Neuronal stem cell (in vitro differentiated cells): Measurements from ENCODE around the gene TMEM163.
A peak's percentile ranks its signal among the peaks of the same experiment; 100 is the strongest.

Source experiments
- DNase-seq: peaks from one replicate; pipeline ENCODE4 v3.0.0-alpha.2; 2013; ENCODE audit warnings: low spot score
- H2AFZ ChIP-seq: one replicate; pipeline ENCODE4 v1.6.1; 2013; ENCODE audit warnings: mild to moderate bottlenecking, low read length, inconsistent platforms
- H2AK5ac ChIP-seq: 2 replicates; pipeline ENCODE4 v1.6.1; 2013; ENCODE audit warnings: low read depth, mild to moderate bottlenecking, inconsistent platforms, low read length, moderate library complexity, mixed read lengths
- H2BK120ac ChIP-seq: 2 replicates; pipeline ENCODE4 v1.6.1; 2013; ENCODE audit warnings: low read depth, mild to moderate bottlenecking, inconsistent platforms, low read length, moderate library complexity, mixed read lengths
- H2BK12ac ChIP-seq: one replicate; pipeline ENCODE4 v1.6.1; 2013; ENCODE audit warnings: low read length, inconsistent platforms
- H2BK15ac ChIP-seq: 2 replicates; pipeline ENCODE4 v1.6.1; 2013; ENCODE audit warnings: mild to moderate bottlenecking, low read length, inconsistent platforms, mixed read lengths
- H2BK5ac ChIP-seq: one replicate; pipeline ENCODE4 v1.6.1; 2013; ENCODE audit warnings: inconsistent platforms, mild to moderate bottlenecking, low read length, moderate library complexity
- H3K14ac ChIP-seq: one replicate; pipeline ENCODE4 v1.6.1; 2013; ENCODE audit warnings: low read length, inconsistent platforms
- H3K18ac ChIP-seq: 2 replicates; pipeline ENCODE4 v1.6.1; 2013; ENCODE audit warnings: low read length, inconsistent platforms
- H3K23ac ChIP-seq: 2 replicates; pipeline ENCODE4 v1.6.1; 2013; ENCODE audit warnings: low read depth, mild to moderate bottlenecking, mixed read lengths, low read length, inconsistent platforms; ENCODE audit not compliant: poor library complexity
- H3K27ac ChIP-seq: replicated peaks from 3 replicates; pipeline ENCODE4 v1.5.1; 2013; ENCODE audit warnings: low read length, inconsistent platforms
- H3K27me3 ChIP-seq, 3 experiments: 2 replicates each; pipeline ENCODE4 v1.6.1; 2013; ENCODE audit warnings: low read length in 3 of 3, mild to moderate bottlenecking in 2 of 3, inconsistent platforms in 1 of 3, low read depth in 1 of 3, mixed read lengths in 1 of 3, moderate library complexity in 1 of 3; ENCODE audit not compliant: control insufficient read depth in 3 of 3, insufficient read depth in 3 of 3
- H3K36me3 ChIP-seq, 2 donors: replicated peaks in 1 of 2; 2 replicates each; pipeline ENCODE4 v1.6.1; 2013; ENCODE audit warnings: low read length in 2 of 2; ENCODE audit not compliant: control insufficient read depth in 2 of 2, insufficient read depth in 2 of 2
- H3K4ac ChIP-seq: 2 replicates; pipeline ENCODE4 v1.6.1; 2013; ENCODE audit warnings: inconsistent platforms, mild to moderate bottlenecking, low read length, moderate library complexity
- H3K4me1 ChIP-seq, 2 donors: 1 replicate in 1 of 2; 2 replicates in 1 of 2; pipeline ENCODE4 v1.6.1; 2013; ENCODE audit warnings: low read length in 2 of 2, low read depth in 1 of 2; ENCODE audit not compliant: control insufficient read depth in 2 of 2, insufficient read depth in 1 of 2
- H3K4me2 ChIP-seq: one replicate; pipeline ENCODE4 v1.6.1; 2013; ENCODE audit warnings: mild to moderate bottlenecking, low read length, inconsistent platforms; ENCODE audit not compliant: insufficient read depth, poor library complexity, severe bottlenecking
- H3K4me3 ChIP-seq, 2 donors: 2 replicates each; pipeline ENCODE4 v1.5.1; 2013; ENCODE audit warnings: low read length in 2 of 2, mild to moderate bottlenecking in 2 of 2, inconsistent platforms in 1 of 2, moderate library complexity in 1 of 2
- H3K79me1 ChIP-seq: one replicate; pipeline ENCODE4 v1.6.1; 2013; ENCODE audit warnings: low read depth, mild to moderate bottlenecking, inconsistent platforms, low read length, moderate library complexity
- H3K9ac ChIP-seq: one replicate; pipeline ENCODE4 v1.6.1; 2013; ENCODE audit warnings: mild to moderate bottlenecking, low read depth, low read length, inconsistent platforms; ENCODE audit not compliant: poor library complexity
- H3K9me3 ChIP-seq, 2 donors: replicated peaks in 1 of 2; 2 replicates each; pipeline versions ENCODE3 to v1.6.1; 2013; ENCODE audit warnings: low read length in 2 of 2, mild to moderate bottlenecking in 2 of 2, inconsistent platforms in 1 of 2, low read depth in 1 of 2, mixed read lengths in 1 of 2, moderate library complexity in 1 of 2; ENCODE audit not compliant: control insufficient read depth in 2 of 2, insufficient read depth in 1 of 2
- H4K8ac ChIP-seq: one replicate; pipeline ENCODE4 v1.6.1; 2013; ENCODE audit warnings: low read depth, mild to moderate bottlenecking, inconsistent platforms, low read length, moderate library complexity
- H4K91ac ChIP-seq: one replicate; pipeline ENCODE4 v1.6.1; 2013; ENCODE audit warnings: low read length, low read depth, mild to moderate bottlenecking, inconsistent platforms; ENCODE audit not compliant: poor library complexity
- WGBS, 2 donors: extraction: QIAGEN DNeasy Blood & Tissue Kit; methylation state at CpG; one replicate each; pipeline ENCODE4 v1.1.7; 2013; ENCODE audit warnings: missing lambda C conversion rate in 2 of 2, mixed read lengths in 1 of 2; ENCODE audit not compliant: insufficient read length in 2 of 2, insufficient replicate concordance in 1 of 2; ENCODE audit errors: extremely low coverage in 2 of 2; 5-methylcytosine and 5-hydroxymethylcytosine counted together

Gene TMEM163

GRCh38 chr2:134513465-134513804 is 205.4 kb downstream of the TMEM163 start:
- Histone ChIP-seq H2BK5ac (no peak overlapping the region), H2AK5ac (no peak overlapping the region), H3K14ac (no peak overlapping the region), H3K4me1 (peaks cover 0 to 5% of the 10 kb centered on the region in 2 donors), H3K9me3 (no peaks in the 10 kb centered on the region), H3K27ac (no peak overlapping the region), H3K23ac (no peak overlapping the region), H3K36me3 (no peaks in the 10 kb centered on the region), H3K27me3 (no peaks in the 10 kb centered on the region), H3K4ac (no peak overlapping the region), H2BK12ac (no peak overlapping the region), H2BK15ac (no peak overlapping the region), H3K18ac (no peak overlapping the region), H3K4me2 (no peak overlapping the region), H3K9ac (no peak overlapping the region), H4K8ac (no peak overlapping the region), H2AFZ (no peak overlapping the region), H3K4me3 (no peak overlapping the region), H4K91ac (no peak overlapping the region), H2BK120ac (no peak overlapping the region), H3K79me1 (no peaks in the 10 kb centered on the region)
- no peak for DNase-seq
- no CpG with 5 or more reads among the region's 5 CpGs for WGBS, 2 donors

- no peaks in the 10 kb centered on the region for H3K36me3 ChIP-seq
- H3K23ac ChIP-seq, result no peak overlapping the region
- H2AK5ac ChIP-seq, result no peak overlapping the region
- no peak overlapping the region for H3K14ac ChIP-seq
- H2AFZ ChIP-seq, result no peak overlapping the region
- no peak overlapping the region for H2BK120ac ChIP-seq
- no peaks in the 10 kb centered on the region for H3K27me3 ChIP-seq
- no peak overlapping the region for H3K27ac ChIP-seq
- H3K4ac ChIP-seq, result no peak overlapping the region
- H3K4me1 ChIP-seq, result peaks cover 0 to 5% of the 10 kb centered on the region in 2 donors
- H2BK15ac ChIP-seq, result no peak overlapping the region
- WGBS, 2 donors, result no CpG with 5 or more reads among the region's 4 CpGs
- H3K79me1 ChIP-seq, result no peaks in the 10 kb centered on the region
- no peaks in the 10 kb centered on the region for H3K9me3 ChIP-seq
- no peak overlapping the region for H2BK5ac ChIP-seq
- H2BK12ac ChIP-seq, result no peak overlapping the region
- H3K9ac ChIP-seq, result no peak overlapping the region
- no peak for DNase-seq
- H3K4me2 ChIP-seq, result no peak overlapping the region
- no peak overlapping the region for H4K8ac ChIP-seq
- no peak overlapping the region for H4K91ac ChIP-seq
- H3K4me3 ChIP-seq, result no peak overlapping the region
- H3K18ac ChIP-seq, result no peak overlapping the region
Measured at GRCh38 chr2:134512734-134513464, 205.9 kb downstream of the TMEM163 start.

- Histone ChIP-seq H3K4me3 (no peak overlapping the region), H3K9ac (no peak overlapping the region), H3K27ac (no peak overlapping the region)
Measured at GRCh38 chr2:134508391-134508790, 210.4 kb downstream of the TMEM163 start.

GRCh38 chr2:134507697-134508096 is 211.1 kb downstream of the TMEM163 start:
- H2AK5ac ChIP-seq, result no peak overlapping the region
- H2BK120ac ChIP-seq, result no peak overlapping the region
- no peak overlapping the region for H3K4me3 ChIP-seq
- H2BK5ac ChIP-seq, result no peak overlapping the region
- peaks cover 0 to 7% (median 0%) of the 10 kb centered on the region in 3 experiments for H3K27me3 ChIP-seq
- no peak overlapping the region for H4K8ac ChIP-seq
- WGBS, 2 donors, result no CpG with 5 or more reads among the region's 1 CpG
- H3K27ac ChIP-seq, result no peak overlapping the region
- H3K4me1 ChIP-seq, result peaks cover 0 to 7% of the 10 kb centered on the region in 2 donors
- no peaks in the 10 kb centered on the region for H3K9me3 ChIP-seq
- no peak for DNase-seq
- H3K14ac ChIP-seq, result no peak overlapping the region
- H3K4me2 ChIP-seq, result no peak overlapping the region
- H4K91ac ChIP-seq, result no peak overlapping the region
- H2BK12ac ChIP-seq, result no peak overlapping the region
- no peak overlapping the region for H3K9ac ChIP-seq
- no peaks in the 10 kb centered on the region for H3K36me3 ChIP-seq
- no peak overlapping the region for H2BK15ac ChIP-seq
- H2AFZ ChIP-seq, result peak overlapping the region; percentile 65
- no peak overlapping the region for H3K23ac ChIP-seq
- no peak overlapping the region for H3K18ac ChIP-seq
- no peaks in the 10 kb centered on the region for H3K79me1 ChIP-seq
- no peak overlapping the region for H3K4ac ChIP-seq

More at GRCh38 chr2:134508391-134508790, 210.4 kb downstream of the TMEM163 start:
- Histone ChIP-seq H3K36me3 (no peaks in the 10 kb centered on the region), H2AK5ac (no peak overlapping the region), H4K91ac (no peak overlapping the region), H3K14ac (no peak overlapping the region), H3K9me3 (no peaks in the 10 kb centered on the region), H3K27me3 (peaks cover 0 to under 1% (median 0%) of the 10 kb centered on the region in 3 experiments), H2BK120ac (no peak overlapping the region), H3K79me1 (no peaks in the 10 kb centered on the region), H2AFZ (peak overlapping the region; percentile 65), H2BK5ac (no peak overlapping the region), H3K18ac (no peak overlapping the region), H3K4me1 (peaks cover 0 to 7% of the 10 kb centered on the region in 2 donors), H3K4ac (no peak overlapping the region), H3K23ac (no peak overlapping the region), H2BK15ac (no peak overlapping the region), H4K8ac (no peak overlapping the region), H2BK12ac (no peak overlapping the region), H3K4me2 (no peak overlapping the region)
- WGBS, 2 donors, result no CpG with 5 or more reads among the region's 4 CpGs
- no peak for DNase-seq
